Chondrocyte (in vitro differentiated cells): ENCODE data around the gene JAK1. TPM values are rescaled to one million over a fixed set of nuclear protein-coding genes. Genes with fewer than 3 reads are reported as not detected.

Experiments
- DNase-seq: peaks from one replicate; pipeline ENCODE4 v3.0.0; 2021; ENCODE audit warnings: mixed read lengths, low spot score
- H3K27ac Mint-ChIP-seq: one replicate; pipeline ENCODE4 v1.8.0; 2021; ENCODE audit warnings: mild to moderate bottlenecking, moderate library complexity, mixed read lengths; ENCODE audit not compliant: unreplicated experiment
- H3K27me3 Mint-ChIP-seq: 2 replicates; pipeline ENCODE4 v1.8.0; 2021; ENCODE audit warnings: low read depth, mixed read lengths
- H3K36me3 Mint-ChIP-seq: 2 replicates; pipeline ENCODE4 v1.8.0; 2021; ENCODE audit warnings: low read depth, mixed read lengths
- H3K4me1 Mint-ChIP-seq: 2 replicates; pipeline ENCODE4 v1.8.0; 2021; ENCODE audit warnings: low read depth, mild to moderate bottlenecking, mixed read lengths
- H3K4me3 Mint-ChIP-seq: one replicate; pipeline ENCODE4 v1.8.0; 2021; ENCODE audit warnings: mild to moderate bottlenecking, moderate library complexity, mixed read lengths; ENCODE audit not compliant: unreplicated experiment
- H3K9me3 Mint-ChIP-seq: 2 replicates; pipeline ENCODE4 v1.8.0; 2021; ENCODE audit warnings: low read depth, mixed read lengths
- CTCF ChIP-seq: fragments of 200-600 bp; sonication (generic); IDR thresholded peaks from 2 replicates; pipeline ENCODE4 v1.5.0; 2021; ENCODE audit warnings: antibody characterized with exemption, mild to moderate bottlenecking, moderate library complexity
- long read RNA-seq: library from polyadenylated mRNA; stranded (forward); transcript quantifications from one replicate; pipeline ENCODE4 v2.0.0, GENCODE V29; 2021
- total RNA-seq: library from RNA; stranded (reverse); gene quantifications from 3 replicates; pipeline ENCODE4 v1.2.1, GENCODE V29; 2021

Gene JAK1
- 105 to 112 TPM (median 110 TPM) in 3 replicates for total RNA-seq
- long read RNA-seq, full-length matches to known transcripts, result 220 of 301 reads
- long read RNA-seq, partial matches to known transcripts, result 32 of 301 reads
- long read RNA-seq, other reads (novel, unspliced or antisense), result 49 of 301 reads

DNA sequence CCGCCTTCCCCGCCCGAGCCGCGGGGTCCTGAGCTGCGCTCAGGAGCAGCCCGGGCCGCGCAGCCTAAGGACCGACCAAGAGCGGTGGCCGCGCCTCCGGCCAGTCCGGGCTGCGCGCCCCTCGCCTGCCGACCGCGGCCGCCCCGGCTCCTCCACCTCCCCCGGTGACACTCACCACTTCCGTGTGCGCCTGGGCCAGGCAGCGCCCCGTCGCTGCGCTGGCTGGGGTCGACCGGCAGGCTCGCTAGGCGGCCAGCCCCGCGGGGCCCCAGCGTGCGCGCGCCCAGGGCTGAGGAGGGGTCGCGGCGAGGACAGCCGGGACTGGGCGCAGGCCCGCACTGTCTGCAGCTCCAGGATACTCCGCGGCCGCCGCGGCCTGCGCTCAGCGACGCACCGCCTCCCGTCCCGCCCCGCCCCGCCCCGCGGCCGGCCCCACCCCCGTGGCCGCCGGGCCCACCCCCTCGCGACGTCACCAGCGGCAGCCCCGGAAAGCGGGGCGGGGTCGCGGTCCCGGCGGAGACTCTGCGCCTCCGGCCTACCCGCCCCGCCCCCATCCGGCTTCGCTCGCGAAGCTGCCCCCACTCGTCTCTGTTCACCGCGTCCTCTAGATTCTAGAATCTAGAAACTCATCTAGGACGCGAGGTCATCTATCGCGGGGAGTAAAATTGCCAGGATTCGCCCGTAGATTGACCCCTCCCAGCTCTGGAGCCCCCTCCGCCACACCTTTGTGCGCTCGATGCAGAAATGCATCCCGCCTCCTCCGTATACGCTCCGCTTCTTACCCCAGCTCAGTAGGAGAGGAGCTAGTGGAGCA lies at the start of gene JAK1:
Gene JAK1 (minus strand): TSS at position 392 of the 814 bp plus-strand sequence. CDS start 80,285 bp downstream, outside the sequence.
- Mint-ChIP-seq H3K4me3 (peak within 1 kb of the TSS; percentile 93), H3K9me3 (no peaks in the 10 kb centered on the region), H3K4me1 (peaks cover 43% of the 10 kb centered on the region), H3K36me3 (no peaks in the 10 kb centered on the region), H3K27me3 (no peaks in the 10 kb centered on the region), H3K27ac (peak within 1 kb of the TSS; percentile 94)
- peak; percentile 36 for TF ChIP-seq CTCF
- DNase-seq, result no peak

- Mint-ChIP-seq H3K27me3 (no peaks in the 10 kb centered on the region), H3K4me3 (no peak overlapping the region), H3K4me1 (no peaks in the 10 kb centered on the region), H3K9me3 (peaks cover 4% of the 10 kb centered on the region), H3K36me3 (peaks cover 2% of the 10 kb centered on the region), H3K27ac (no peak overlapping the region)
- no peak for TF ChIP-seq CTCF
- no peak for DNase-seq
Observed at GRCh38 chr1:65014321-65014720, 48.0 kb upstream of the JAK1 start.

GRCh38 chr1:65011983-65012382 lies 45.6 kb upstream of the JAK1 start:
- peaks cover 2% of the 10 kb centered on the region for H3K36me3 Mint-ChIP-seq
- H3K4me1 Mint-ChIP-seq, result no peaks in the 10 kb centered on the region
- TF ChIP-seq CTCF, result no peak
- H3K27ac Mint-ChIP-seq, result no peak overlapping the region
- no peak for DNase-seq
- H3K9me3 Mint-ChIP-seq, result peaks cover 4% of the 10 kb centered on the region
- no peaks in the 10 kb centered on the region for H3K27me3 Mint-ChIP-seq
- no peak overlapping the region for H3K4me3 Mint-ChIP-seq

DNA sequence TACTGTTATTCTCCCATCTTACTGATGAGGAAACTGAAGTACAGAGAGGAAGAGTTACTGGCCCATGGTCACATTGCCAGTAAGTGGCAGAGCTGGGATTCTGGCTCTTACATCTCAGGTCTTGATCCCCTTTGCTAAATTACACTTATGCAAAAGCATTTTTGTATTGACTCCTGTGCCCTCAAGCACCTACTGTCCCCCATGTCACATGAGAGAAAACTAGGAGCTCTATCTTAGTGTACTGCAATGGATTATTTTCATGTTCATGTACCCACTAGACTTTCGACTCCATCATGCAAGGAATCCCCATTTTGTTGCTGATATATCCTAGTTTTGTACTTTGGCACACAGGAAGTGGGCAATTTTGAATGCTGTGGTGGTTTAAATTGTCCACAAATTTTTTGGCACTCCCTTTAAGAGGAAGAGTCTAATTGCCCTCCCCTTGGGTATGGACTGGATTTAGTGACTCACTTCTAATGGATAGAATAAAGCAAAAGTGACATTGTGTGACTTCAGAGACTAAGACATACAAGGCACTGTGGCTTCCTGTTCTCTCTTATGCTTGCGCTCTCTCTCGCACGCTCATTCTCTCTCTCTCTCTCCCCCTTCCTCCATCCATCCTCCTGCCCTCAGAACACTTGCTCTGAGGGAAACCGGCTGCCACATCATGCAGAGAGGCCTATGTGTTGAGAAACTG lies 43.5 kb upstream of the JAK1 start:
- Mint-ChIP-seq H3K27ac (no peak overlapping the region), H3K36me3 (peaks cover 2% of the 10 kb centered on the region), H3K9me3 (peaks cover 4% of the 10 kb centered on the region), H3K4me1 (no peaks in the 10 kb centered on the region), H3K4me3 (no peak overlapping the region), H3K27me3 (no peaks in the 10 kb centered on the region)
- TF ChIP-seq CTCF, result no peak
- no peak for DNase-seq

DNA sequence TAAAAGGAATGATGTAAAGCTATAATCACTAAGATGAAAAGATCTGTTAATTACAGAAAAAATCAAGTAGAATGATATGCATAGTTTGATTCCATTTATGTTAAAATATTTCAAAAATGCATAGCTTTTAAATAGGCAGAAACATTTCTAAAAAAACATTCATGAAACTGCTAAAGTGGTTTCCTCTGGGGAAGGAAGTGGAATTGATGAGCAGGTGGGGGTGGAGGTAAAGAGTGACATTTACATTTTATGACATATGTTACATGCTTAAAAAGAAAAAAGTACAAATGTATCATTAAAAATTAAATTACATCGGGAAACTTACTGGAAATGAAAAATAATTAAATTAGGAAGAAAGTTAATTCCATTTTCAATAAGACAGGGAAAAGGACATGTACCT lies 42.8 kb upstream of the JAK1 start:
- H3K4me3 Mint-ChIP-seq, result no peak overlapping the region
- H3K4me1 Mint-ChIP-seq, result no peaks in the 10 kb centered on the region
- TF ChIP-seq CTCF, result no peak
- H3K36me3 Mint-ChIP-seq, result peaks cover 1% of the 10 kb centered on the region
- DNase-seq, result no peak
- no peak overlapping the region for H3K27ac Mint-ChIP-seq
- H3K27me3 Mint-ChIP-seq, result no peaks in the 10 kb centered on the region
- peaks cover 2% of the 10 kb centered on the region for H3K9me3 Mint-ChIP-seq
